SIG-M5 treated with dmso at 0.1 percent for 504 hours (cell line): ENCODE data around the gene IMPA2.
A peak's percentile ranks its signal among the peaks of the same experiment; 100 is the strongest.
"Not testable (repeated sequence)": the region's sequence is repeated elsewhere in the genome, so short reads cannot be mapped to it uniquely, and the experiment has no call there.

ENCODE experiments used
- DNase-seq: peaks from one replicate; lab custom pipeline; 2025; ENCODE audit not compliant: unreplicated experiment; lab: John Stamatoyannopoulos, UW

The IMPA2 gene

DNA sequence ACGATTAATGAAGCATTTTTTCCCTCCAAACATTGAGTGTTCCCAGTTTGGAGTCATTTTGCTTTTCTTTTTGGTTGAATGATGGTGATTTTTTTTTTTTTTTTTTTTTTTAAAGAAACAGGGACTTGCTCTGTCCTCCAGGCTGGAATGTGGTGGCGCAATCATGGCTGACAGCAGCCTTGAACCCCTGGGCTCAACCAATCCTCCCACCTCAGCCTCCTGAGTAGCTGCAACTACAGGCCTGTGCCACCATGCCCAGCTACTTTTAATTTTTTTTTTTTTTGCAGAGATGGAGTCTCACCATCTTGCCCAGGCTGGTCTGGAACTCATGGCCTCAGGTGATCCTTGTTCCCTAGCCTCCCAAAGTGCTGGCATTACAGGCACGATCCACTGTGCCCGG is 46.2 kb downstream of the IMPA2 start:
- no peak for DNase-seq

DNA sequence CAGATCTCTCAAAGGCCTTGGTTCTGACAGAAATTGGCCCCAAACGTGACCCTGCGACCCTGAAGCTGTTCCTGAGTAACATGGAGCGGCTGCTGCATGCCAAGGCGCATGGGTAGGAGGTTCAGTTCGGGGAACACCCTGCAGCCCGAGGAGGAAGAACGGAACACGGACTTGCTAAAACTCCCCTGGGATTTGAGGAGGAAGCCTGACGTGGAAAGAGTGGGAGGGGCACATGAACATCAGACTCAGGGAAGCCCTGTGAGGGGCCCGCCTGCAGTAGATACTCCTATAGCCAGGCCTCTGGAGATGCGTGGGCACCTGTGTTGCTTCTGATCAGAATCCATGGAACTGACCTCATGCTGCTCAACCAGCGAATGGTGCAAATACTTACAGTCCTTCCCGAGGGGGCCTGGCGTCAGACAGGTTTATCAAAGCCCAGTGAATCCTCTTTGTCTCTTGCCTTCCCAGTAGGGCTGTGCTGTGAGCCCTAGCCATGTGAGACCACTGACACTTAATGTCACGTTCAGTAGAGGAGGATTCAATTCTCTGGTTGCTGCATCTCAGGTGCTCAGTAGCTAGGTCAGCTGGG is 46.8 kb downstream of the IMPA2 start:
- no peak for DNase-seq

DNA sequence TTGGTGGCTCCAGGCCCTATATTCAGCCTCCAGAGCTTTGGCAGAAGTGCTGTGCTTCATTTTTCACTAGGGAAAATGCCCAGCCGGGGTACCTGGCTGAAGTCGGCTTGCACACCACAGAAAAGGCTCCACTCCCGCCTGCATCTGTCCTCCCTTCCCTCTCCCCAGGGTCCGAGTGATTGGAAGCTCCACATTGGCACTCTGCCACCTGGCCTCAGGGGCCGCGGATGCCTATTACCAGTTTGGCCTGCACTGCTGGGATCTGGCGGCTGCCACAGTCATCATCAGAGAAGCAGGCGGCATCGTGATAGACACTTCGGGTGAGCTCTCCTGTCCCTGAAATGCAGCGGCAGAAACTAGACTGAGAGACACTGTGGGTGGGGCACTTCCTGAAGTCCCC is 47.4 kb downstream of the IMPA2 start:
- DNase-seq: no peak

DNA sequence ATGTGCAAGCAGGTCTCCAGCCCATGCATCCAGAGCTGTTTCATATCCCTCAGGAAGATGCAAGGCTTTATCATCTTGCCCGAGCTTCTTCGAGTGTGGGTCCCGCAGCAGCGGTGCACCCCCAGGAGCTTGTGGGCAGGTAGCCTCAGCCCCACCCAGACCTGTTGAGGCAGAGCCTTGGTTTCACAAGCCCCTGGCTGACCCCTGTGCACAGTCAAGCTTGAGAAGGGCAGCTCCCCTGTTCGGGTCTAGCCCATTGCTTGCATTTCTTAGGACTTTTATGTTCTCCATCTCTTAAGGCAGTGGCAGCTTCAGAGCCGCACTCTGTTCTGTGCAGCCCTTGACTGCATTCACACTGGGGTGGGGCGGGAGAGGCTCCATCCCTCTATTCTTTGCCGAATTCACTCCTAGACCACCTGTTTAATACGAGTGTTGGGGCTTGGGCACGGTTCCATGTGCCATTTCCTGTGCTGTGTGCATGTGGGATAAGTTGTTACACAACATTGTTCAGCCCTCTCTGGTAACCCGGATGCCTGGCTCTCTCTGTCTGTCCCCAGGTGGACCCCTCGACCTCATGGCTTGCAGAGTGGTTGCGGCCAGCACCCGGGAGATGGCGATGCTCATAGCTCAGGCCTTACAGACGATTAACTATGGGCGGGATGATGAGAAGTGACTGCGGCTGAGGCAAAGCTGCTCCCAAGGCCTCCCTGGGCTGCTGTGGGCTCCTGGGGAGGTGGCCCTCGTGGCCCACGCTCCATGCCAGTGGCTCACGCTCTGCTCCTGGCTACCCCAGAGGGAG is 48.7 kb downstream of the IMPA2 start:
- DNase-seq: no peak

DNA sequence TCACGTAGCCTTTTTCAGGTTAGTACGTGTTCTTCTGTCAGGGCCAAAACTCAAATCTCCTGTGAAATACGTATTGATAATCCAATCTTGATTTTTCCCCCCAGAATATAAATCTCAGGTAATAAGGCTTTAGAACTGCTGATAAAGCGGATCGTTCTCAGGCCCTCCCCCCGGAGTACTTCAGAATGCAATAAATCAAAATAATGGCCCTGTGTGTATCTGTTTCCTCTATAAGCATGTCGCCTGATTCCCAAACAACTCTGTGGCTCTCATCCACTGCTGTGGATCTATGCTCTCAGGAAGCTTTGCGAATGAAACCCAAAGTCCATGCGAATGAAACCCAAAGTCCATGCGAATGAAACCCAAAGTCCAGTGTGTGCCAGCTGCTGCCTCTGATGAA is 49.4 kb downstream of the IMPA2 start:
- no peak for DNase-seq

DNA sequence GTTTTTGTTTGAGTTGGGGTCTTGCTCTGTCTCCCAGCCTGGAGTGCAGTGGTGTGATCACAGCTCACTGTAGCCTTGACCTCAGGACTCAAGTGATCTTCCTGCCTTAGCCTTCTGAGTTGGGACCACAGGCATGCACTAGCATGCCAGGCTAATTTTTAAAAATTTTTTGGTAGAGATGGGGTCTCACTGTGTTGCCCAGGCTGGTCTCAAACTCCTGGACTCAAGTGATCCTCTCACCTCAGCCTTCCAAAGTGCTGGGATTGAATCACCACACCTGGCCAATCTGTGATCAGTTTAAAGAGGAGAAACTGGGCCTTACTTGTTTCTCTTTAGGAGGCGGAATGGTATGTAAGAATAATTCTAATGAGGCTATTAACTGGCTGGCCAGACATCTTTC is 49.9 kb downstream of the IMPA2 start:
- DNase-seq: no peak

DNA sequence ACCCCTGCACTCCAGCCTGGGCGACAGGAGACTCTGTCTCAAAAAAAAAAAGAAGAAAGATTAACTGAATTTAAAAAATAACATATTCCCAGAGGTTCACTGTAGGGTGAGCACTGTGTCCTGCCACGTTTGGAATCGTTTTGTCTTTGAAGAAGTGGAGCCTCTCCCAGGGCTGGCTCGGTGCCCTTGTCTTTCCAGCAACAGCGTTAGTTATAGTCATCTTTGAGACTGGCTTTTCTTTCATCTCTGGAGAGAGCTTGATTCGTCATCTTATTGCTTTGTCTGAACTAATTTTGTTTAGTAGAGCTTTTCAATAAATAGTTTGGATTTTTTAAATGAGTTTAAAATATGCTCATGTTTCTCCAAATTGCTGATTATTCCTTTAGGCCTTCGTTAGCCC is 50.5 kb downstream of the IMPA2 start:
- no peak for DNase-seq

DNA sequence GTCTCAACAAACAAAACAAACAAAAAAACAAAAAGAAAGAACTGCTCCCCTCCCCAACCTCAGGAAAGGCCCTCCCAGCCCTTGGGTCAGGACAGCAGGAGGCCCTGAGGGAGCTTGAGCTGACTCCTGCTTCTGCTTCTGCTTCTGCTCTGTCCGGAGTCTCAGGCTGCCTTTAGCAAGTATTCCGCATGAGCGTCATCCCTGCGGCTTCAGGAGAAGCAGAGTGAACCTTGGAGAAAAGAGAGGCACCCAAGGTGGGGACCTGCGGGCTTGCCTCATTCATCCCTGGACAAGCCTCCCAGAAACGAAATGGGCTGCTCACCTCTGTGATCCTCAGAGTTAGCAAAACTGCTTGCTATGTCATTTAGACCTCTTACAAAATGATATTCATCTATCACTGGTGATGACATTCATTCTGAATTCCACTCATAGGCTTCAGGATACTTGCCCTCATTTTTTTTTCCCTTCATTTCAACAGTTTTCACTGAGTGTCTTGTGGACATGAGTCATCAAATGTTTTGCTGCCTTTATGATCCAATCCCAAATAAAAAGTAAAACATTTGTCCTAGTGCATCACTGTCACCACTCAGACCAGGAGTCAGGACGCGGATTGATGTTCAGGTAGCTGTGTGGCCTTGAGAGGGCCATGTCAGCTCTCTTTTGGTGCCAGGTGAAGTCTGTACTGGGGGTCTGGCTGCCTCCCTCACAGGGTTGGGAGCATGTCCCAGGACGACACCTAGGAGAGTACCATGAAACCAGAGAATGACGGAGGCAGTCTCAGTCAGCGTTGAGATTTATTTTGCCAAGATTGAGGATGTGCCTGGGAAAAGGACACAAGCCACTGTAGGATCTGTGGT is 51.7 kb downstream of the IMPA2 start:
- DNase-seq: no peak

DNA sequence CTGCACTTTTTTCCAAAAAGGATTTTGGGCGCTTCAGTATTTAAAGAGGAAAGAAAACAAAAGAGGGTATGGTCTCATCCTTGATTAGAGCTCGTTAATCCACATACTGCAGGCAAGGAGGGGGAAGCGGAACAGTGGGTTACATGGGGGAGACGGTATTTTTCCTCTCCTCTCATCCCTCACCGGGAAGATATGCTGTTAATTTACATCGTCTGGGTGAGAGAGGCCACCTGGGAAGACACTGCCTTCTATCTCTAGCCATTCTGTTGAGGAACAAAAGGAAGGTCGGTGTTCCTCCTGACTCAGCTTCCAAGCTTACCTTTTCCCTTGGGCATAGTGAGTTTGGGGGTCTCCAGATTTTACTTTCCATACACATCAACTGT is 52.3 kb downstream of the IMPA2 start:
- DNase-seq: no peak

DNA sequence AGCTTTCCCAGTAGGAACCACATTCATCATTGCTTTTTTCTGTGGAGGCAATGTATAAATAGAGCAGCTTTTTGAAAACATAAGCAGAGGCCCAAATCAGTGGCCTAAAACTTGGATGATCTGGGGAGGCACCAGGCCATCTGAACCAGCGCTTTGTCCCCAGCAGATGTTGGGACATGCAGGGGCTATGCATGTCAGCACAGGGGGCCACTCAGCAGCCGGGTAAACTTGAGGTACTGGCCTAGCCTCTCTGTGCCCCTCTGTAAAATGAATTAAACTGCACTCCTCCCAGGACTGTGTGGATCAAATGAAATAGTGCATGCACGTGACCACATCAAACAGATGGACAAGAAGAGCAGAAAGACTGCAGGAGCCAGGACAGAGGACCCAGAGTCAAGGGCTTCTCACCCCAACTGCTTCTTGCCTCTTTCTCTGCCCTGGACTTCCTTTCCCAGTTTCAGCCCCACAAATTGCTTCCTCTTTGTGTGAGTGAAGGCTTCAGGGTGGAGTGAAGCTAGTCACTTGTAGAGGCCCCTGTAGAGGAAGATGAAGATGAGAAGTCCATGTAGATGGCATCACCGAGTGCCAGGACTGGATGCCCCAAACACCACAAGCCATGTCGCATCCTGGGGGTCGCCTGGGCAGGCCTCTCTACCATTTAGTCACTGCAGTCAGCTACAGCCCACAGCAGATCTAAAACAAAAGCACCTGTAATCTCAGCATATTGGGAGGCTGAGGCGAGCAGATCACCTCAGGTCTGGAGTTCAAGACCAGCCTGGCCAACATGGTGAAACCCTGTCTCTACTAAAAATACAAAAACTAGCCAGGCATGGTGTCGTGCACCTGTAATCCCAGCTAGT is 53.2 kb downstream of the IMPA2 start:
- peak; percentile 57 for DNase-seq

DNA sequence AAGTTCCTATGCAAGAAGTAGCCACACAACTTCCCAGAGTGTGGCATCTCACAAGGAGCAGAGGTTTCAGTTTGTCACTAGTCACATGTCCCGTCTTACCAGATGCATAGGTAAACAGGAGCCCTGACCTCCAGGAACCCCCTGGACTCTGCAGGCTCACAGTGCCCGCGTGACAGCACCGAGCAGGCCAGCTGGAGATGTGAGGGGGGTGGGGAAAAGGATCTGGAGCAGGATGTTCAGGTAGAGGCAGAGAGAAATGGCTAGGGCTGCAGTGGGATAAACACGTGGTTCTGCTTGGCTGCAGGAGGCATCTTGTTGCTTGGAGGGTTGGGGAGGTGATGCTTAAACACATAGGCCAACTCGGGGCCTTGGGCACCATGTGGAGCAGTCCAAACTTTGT is 54.2 kb downstream of the IMPA2 start:
- no peak for DNase-seq

DNA sequence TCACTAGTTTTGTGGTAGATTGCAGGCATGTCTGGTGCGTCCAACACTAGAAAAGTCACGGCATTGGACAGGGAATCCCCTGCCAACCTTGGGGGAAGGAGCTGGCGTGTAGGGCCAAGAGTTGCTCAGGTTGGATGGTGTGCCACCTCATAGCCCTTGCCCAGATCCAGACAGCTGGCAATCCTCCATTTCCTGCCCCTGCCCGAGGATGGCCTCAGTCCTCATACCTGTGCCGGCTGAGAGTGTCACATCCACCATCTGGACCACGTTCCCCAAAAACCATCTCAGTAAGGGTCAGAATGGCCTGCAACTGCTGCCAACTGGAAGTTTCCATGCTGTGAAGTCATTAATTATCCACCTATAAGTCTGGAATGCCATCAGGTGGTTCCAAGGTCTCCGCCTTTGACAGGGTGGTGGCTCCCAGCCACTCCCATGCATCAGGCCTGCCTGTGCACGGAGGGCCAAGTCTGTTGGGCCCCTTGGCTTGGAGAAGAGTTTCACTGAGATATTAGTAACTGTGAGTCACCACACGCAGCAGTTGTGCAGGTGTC is 55.0 kb downstream of the IMPA2 start:
- no peak for DNase-seq

DNA sequence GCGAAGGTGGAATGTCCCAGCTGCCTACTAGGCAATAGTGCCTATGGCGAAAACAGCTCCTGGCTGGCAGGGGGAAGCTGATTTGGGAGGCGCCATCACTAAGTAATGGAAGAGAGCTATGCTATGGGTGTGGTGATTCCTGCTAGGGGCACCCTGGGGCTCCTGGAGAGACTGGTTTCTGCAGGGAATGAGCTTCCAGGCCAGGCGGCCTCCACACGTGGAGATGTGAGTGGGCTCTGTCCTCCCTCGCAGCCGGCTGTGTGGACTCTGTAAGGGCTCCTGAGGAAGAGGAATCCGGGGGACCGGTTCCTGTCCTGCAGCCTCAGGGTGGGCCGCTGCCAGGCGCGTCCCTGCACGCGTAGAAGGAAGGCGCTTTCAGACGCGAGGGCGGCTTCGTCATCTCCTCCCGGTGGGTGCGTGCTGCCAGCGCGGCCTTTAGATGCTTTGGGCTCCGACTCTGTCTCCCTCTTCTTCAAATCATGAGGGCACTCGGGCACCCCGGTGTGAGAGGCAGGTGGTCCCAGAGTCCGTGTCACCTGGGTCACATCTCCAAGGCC is 56.9 kb downstream of the IMPA2 start:
- no peak for DNase-seq

DNA sequence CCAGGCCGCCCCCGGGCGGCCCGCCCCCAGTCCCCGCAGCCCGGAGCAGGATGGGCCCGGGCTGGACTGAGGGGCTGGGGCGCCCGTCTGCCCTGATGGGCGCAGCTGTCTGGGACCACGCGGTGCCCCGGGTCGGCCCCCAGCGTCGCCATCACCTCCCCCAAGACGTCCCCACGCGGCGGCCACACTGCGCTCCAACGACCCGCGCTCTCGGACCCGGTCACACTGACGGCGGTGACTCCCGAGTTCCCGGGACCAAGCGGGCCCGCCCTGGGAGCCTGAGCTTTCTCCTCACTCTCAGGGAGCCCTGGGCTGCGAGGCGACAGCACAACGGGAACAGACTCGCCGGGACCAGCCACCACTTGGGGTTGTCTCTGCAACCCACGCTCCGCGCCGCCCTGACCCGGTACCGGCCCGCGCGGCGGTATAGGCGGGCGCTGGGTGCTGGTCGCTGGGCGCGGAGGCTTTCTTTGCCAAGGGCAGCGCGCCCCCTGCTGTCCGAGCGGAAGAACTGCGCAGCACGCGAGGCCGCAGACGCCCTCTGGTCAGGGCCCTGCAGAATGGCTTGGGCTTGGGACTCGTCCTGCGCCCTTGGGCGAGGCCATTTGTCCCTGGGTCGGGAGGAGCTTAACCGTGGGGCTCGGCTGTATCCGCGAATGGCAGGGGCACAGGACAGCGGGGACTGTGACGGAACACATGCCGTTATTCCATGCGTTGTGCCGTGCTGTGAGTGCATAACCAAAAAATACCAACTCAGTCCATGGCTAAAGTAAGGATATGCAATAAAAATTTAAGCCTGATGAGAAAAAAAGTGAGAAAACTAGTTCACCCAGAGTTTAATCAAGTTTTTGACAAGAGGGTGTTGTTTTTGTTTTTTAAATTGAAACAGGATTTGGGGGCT is 57.6 kb downstream of the IMPA2 start:
- DNase-seq: peak; percentile 54

DNA sequence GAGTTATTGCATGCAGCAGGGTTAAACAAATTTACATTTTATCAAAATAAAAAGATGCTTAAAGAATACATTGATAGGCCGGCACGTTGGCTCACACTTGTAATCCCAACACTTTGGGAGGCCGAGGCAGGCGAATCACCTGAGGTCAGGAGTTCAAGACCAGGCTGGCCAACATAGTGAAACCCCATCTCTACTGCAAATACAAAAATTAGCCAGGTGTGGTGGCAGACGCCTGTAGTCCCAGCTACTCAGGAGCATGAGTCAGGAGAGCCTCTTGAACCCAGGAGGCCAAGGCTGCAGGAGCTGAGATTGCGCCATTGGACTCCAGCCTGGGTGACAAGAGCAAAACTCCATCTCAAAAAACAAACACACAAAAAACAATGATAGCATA is 58.2 kb downstream of the IMPA2 start:
- DNase-seq: not testable (repeated sequence)

DNA sequence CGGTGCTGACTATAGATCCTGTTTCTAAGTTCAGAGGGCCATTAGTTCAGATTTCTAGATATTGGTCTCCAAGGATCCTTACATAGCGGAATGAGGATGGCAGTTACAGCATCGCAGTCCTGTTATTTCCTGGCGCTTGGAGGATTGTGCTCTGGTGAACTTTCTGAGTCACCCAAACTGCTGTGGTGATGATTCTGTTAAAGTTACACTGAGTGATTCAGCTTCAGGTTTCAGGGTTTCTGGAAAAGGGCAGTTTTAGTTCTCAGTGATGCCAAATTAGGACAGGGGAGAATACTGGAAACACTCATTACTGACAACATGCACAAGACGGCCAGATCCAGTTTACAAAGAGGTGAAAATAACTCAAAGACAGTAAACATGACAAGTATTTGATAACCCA is 60.3 kb downstream of the IMPA2 start:
- DNase-seq: no peak

DNA sequence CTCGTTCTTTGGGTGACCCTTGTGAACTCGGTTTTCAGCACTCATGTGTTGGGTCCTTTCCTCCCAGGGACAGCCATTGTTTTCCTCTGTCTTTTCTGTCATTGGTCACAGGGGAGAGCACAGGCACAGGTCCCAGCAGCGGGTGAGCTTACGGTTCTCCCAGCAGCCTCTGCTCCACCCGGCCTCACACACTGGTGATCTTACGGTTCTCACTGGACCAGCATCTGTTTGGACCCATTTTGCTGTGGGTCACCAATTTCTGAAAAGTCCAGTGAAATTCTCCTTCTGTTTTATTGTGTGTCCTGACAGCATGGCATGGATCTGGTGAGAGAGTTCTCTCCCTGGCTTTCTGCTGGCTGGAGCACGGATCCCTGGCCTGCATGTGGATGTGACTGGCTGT is 62.5 kb downstream of the IMPA2 start:
- no peak for DNase-seq

DNA sequence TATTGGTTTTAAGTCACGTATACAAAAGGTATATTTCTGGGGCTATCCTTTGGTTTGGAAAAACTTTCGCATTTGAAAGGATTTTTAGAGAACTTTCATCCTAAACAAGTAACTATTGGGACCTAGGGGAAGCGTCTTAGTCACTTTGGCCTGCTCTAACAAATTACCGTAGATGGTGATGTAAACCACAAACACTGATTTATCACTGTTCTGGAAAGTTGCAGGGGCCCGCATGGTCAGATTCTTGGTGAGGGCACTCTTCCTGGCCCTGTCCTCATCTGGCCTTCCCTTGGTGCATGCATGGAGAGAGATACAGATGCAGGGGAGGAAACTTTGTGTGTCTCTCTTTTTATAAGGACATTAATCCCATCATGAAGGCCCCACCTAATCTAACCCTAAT is 63.3 kb downstream of the IMPA2 start:
- DNase-seq: no peak

DNA sequence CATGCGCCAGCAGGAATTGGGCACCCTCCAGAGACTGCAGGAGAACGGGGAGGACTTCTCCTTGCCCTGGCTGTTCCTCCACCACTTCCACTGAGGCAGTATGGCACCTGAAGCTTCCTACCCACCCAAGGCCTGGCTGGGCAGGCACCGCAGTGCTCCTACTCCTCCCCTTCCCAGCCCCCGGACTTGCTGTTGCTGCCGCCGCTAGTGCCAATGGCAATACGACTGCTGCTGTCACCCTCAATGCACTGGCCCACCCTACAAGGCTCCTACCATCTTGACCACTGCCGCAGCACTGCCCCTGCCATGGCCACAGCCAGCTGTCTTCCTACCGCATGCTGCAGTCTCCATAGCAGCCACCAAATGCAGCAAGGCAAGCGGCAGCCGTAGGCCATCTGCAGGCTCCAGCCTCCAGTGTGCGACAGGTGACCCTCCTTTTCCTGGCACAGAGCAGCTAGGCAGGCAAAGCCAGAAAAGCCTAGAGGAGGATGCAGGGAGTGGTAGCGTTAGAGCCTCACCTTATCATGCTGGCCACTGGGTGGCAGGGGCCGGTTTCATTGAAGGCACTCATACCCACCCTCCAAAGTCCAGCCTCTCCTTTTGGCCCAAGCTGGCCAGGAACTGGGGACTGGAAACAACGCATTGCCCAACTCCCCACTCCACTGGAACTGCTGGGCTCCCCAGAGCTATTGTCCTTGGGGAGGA is 64.9 kb downstream of the IMPA2 start:
- DNase-seq: no peak
